GM23338 (cell line): ENCODE data around the gene LSM3. TPM values are rescaled to one million over a fixed set of nuclear protein-coding genes. Genes with fewer than 3 reads are reported as not detected.

Source experiments
- ATAC-seq: fragments of 200-7000 bp; cut with Tn5 transposase; 3 replicates; pipeline ENCODE4 v1.9.1; 2020
- DNase-seq: peaks from one replicate; pipeline ENCODE4 v3.0.0-alpha.2; 2015; ENCODE audit warnings: low spot score
- H2AFZ ChIP-seq: fragments of 200-600 bp; sonication (generic); 2 replicates; pipeline ENCODE4 v1.8.0; 2016; ENCODE audit warnings: antibody characterized with exemption, mild to moderate bottlenecking, moderate library complexity
- H3F3A ChIP-seq: fragments of 200-600 bp; sonication (generic); replicated peaks from 2 replicates; pipeline ENCODE4 v1.8.0; 2017; ENCODE audit warnings: antibody characterized with exemption, mixed run types, low read depth
- H3K27ac ChIP-seq: fragments of 200-600 bp; sonication (generic); 2 replicates; pipeline ENCODE4 v1.6.1; 2016; ENCODE audit warnings: low read depth
- H3K27me3 ChIP-seq: fragments of 200-600 bp; sonication (generic); 2 replicates; pipeline ENCODE4 v1.8.0; 2016; ENCODE audit warnings: mild to moderate bottlenecking, mixed run types, moderate library complexity; ENCODE audit not compliant: insufficient read depth
- H3K36me3 ChIP-seq: fragments of 200-600 bp; sonication (generic); 2 replicates; pipeline ENCODE4 v1.8.0; 2016; ENCODE audit warnings: mild to moderate bottlenecking; ENCODE audit not compliant: insufficient read depth
- H3K4me1 ChIP-seq: fragments of 200-600 bp; sonication (generic); 2 replicates; pipeline ENCODE4 v1.8.0; 2016; ENCODE audit warnings: mild to moderate bottlenecking, moderate library complexity; ENCODE audit not compliant: insufficient read depth
- H3K4me2 ChIP-seq: fragments of 200-600 bp; sonication (generic); 2 replicates; pipeline ENCODE4 v1.7.1; 2017; ENCODE audit warnings: mixed run types
- H3K4me3 ChIP-seq: fragments of 200-600 bp; sonication (generic); 2 replicates; pipeline ENCODE4 v1.6.1; 2016; ENCODE audit warnings: mixed run types
- H3K79me2 ChIP-seq: fragments of 200-600 bp; sonication (generic); replicated peaks from 2 replicates; pipeline ENCODE4 v1.8.0; 2017; ENCODE audit warnings: mild to moderate bottlenecking; ENCODE audit not compliant: insufficient read depth
- H3K9me2 ChIP-seq: fragments of 200-600 bp; sonication (generic); 2 replicates; pipeline ENCODE4 v1.8.0; 2017; ENCODE audit not compliant: insufficient read depth
- H4K20me1 ChIP-seq: fragments of 200-600 bp; sonication (generic); replicated peaks from 2 replicates; pipeline ENCODE4 v1.8.0; 2017; ENCODE audit warnings: mild to moderate bottlenecking; ENCODE audit not compliant: insufficient read depth
- H3K27ac Mint-ChIP-seq: 2 replicates; pipeline ENCODE4 v1.8.0; 2020; ENCODE audit warnings: inconsistent platforms, mild to moderate bottlenecking, moderate library complexity, mixed read lengths
- H3K27me3 Mint-ChIP-seq: 3 replicates; pipeline ENCODE4 v1.8.0; 2022; ENCODE audit warnings: low read depth, mild to moderate bottlenecking, moderate library complexity, mixed read lengths, inconsistent platforms; ENCODE audit not compliant: insufficient read depth, poor library complexity
- H3K36me3 Mint-ChIP-seq: 3 replicates; pipeline ENCODE4 v1.8.0; 2021; ENCODE audit warnings: low read depth, mild to moderate bottlenecking, inconsistent platforms, moderate library complexity, mixed read lengths
- H3K4me1 Mint-ChIP-seq: 3 replicates; pipeline ENCODE4 v1.8.0; 2020; ENCODE audit warnings: mild to moderate bottlenecking, inconsistent platforms, mixed read lengths
- H3K4me3 Mint-ChIP-seq: 3 replicates; pipeline ENCODE4 v1.8.0; 2021; ENCODE audit warnings: moderate library complexity, mild to moderate bottlenecking, inconsistent platforms, mixed read lengths
- H3K9me3 Mint-ChIP-seq: 3 replicates; pipeline ENCODE4 v1.8.0; 2020; ENCODE audit warnings: moderate library complexity, mild to moderate bottlenecking, inconsistent platforms, mixed read lengths
- CREB1 ChIP-seq: fragments of 250-450 bp; sonication (Bioruptor Pico); IDR thresholded peaks from 2 replicates; pipeline ENCODE4 v1.5.0; 2020; ENCODE audit warnings: low read depth, mild to moderate bottlenecking, moderate library complexity
- EZH2 ChIP-seq: fragments of 200-600 bp; sonication (generic); IDR thresholded peaks from one replicate; pipeline ENCODE4 v1.8.0; 2017; ENCODE audit warnings: antibody characterized with exemption, mild to moderate bottlenecking, low read depth; ENCODE audit not compliant: unreplicated experiment
- EZH2phosphoT487 ChIP-seq: fragments of 200-600 bp; sonication (generic); IDR thresholded peaks from one replicate; pipeline ENCODE4 v1.8.1; 2018; ENCODE audit warnings: antibody characterized with exemption; ENCODE audit not compliant: unreplicated experiment
- JUNB ChIP-seq: IDR thresholded peaks from one replicate; pipeline ENCODE4 v1.6.1; 2016; ENCODE audit warnings: antibody characterized with exemption; ENCODE audit not compliant: unreplicated experiment
- NANOG ChIP-seq: IDR thresholded peaks from 2 replicates; pipeline ENCODE4 v1.6.1; 2016; ENCODE audit warnings: antibody characterized with exemption, borderline replicate concordance
- POLR2AphosphoS5 ChIP-seq: IDR thresholded peaks from 2 replicates; pipeline ENCODE4 v1.6.1; 2016; ENCODE audit warnings: antibody characterized with exemption, low read depth
- STAT1 ChIP-seq: IDR thresholded peaks from one replicate; pipeline ENCODE4 v1.6.1; 2016; ENCODE audit warnings: antibody characterized with exemption; ENCODE audit not compliant: unreplicated experiment
- ZNF331 ChIP-seq: fragments of 250-450 bp; sonication (Bioruptor Pico); IDR thresholded peaks from 2 replicates; pipeline ENCODE4 v1.5.0; 2020; ENCODE audit warnings: low read depth, mild to moderate bottlenecking, moderate library complexity
- polyA plus RNA-seq: library from polyadenylated mRNA; unstranded; fragments of >200 nt; fragmentation: Nextera tagmentation; extraction: Ambion mirVana; gene quantifications from 2 replicates; pipeline ENCODE4 v1.2.1, GENCODE V29; 2016
- total RNA-seq: library from RNA; depleted of rRNA; stranded (reverse); fragments of >200 nt; shearing (Covaris generic); gene quantifications from 2 replicates; pipeline ENCODE4 v1.2.3, GENCODE V29; 2014
- TF ChIP-seq, protein P1 (sequence below): fragments of 250-450 bp; sonication (Bioruptor Pico); IDR thresholded peaks from 2 replicates; pipeline ENCODE4 v1.5.0; 2020; ENCODE audit warnings: mild to moderate bottlenecking, moderate library complexity
- TF ChIP-seq, protein P2 (sequence below), 2 experiments: fragments of 200-600 bp in 1 of 2; sonication (generic) in 1 of 2; conservative IDR thresholded peaks; 2 replicates each; pipeline versions ENCODE4 v1.5.1 to v1.6.1; 2016 to 2017; ENCODE audit warnings: antibody characterized with exemption in 2 of 2, low read depth in 2 of 2, mild to moderate bottlenecking in 2 of 2, moderate library complexity in 1 of 2

The LSM3 gene
- total and polyA plus RNA-seq, 2 experiments from 2014 or later: 20.1 to 71.5 TPM

DNA sequence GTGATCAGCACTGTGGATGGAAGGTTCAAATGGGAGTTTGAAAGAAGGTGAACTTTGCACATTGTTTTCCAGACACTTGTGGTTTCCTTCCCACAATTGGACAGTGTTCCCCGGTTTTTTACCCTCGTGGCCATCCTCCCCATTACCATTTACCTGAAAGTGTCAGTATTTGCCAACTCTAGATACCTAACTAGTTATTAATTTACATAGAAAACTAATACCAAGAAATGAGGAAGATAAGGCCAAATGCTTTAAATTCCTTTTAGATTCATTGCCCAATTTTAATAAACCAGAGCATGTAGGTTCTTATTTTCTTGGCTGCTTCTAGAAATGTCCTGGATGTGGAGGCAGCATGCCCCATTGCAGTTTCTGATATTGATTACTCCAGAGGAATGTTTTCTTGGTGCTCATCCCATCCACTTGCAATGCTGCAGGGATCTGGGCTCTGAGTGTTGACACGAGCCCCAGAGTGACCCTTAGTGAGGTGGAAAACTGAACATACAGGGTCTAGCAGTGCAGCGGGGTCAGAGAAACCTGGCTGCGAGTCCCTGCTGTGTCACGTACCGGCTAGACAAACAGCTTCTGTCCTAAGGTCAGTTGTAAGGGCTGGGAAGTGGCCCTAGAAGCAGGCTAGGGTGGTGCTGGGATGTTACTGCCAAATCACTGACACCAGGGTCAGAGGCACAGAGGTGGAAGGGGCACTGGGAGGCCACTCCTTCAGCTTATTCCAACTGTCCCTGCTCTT is 23.5 kb downstream of the LSM3 start:
- H3K9me2 ChIP-seq: no peaks in the 10 kb centered on the region
- peaks cover 2% of the 10 kb centered on the region; the same call in 1 of the 3 replicates for H3K4me1 Mint-ChIP-seq

More for the DNA sequence above, 23.5 kb downstream of the LSM3 start:
- H4K20me1 ChIP-seq: no peaks in the 10 kb centered on the region
- DNase-seq (no peak), ATAC-seq (no peak)
- no peaks in the 10 kb centered on the region for H3K27me3 ChIP-seq
- no peak overlapping the region for H3K4me2 ChIP-seq
- Mint-ChIP-seq H3K27ac (no peak overlapping the region), H3K4me3 (no peak overlapping the region), H3K36me3 (peaks cover 21% of the 10 kb centered on the region), H3K27me3 (peaks cover 8% of the 10 kb centered on the region), H3K9me3 (no peaks in the 10 kb centered on the region)
- peaks cover 6% of the 10 kb centered on the region; the same call in 1 of the 2 replicates for H3K36me3 ChIP-seq
- no peaks in the 10 kb centered on the region for H3K4me1 ChIP-seq
- TF ChIP-seq POLR2AphosphoS5: no peak
- TF ChIP-seq ZNF331 (CRISPR knock-in tag): no peak
- TF ChIP-seq CREB1 (CRISPR knock-in tag): no peak
- TF ChIP-seq STAT1: no peak
- TF ChIP-seq, protein P1, sequence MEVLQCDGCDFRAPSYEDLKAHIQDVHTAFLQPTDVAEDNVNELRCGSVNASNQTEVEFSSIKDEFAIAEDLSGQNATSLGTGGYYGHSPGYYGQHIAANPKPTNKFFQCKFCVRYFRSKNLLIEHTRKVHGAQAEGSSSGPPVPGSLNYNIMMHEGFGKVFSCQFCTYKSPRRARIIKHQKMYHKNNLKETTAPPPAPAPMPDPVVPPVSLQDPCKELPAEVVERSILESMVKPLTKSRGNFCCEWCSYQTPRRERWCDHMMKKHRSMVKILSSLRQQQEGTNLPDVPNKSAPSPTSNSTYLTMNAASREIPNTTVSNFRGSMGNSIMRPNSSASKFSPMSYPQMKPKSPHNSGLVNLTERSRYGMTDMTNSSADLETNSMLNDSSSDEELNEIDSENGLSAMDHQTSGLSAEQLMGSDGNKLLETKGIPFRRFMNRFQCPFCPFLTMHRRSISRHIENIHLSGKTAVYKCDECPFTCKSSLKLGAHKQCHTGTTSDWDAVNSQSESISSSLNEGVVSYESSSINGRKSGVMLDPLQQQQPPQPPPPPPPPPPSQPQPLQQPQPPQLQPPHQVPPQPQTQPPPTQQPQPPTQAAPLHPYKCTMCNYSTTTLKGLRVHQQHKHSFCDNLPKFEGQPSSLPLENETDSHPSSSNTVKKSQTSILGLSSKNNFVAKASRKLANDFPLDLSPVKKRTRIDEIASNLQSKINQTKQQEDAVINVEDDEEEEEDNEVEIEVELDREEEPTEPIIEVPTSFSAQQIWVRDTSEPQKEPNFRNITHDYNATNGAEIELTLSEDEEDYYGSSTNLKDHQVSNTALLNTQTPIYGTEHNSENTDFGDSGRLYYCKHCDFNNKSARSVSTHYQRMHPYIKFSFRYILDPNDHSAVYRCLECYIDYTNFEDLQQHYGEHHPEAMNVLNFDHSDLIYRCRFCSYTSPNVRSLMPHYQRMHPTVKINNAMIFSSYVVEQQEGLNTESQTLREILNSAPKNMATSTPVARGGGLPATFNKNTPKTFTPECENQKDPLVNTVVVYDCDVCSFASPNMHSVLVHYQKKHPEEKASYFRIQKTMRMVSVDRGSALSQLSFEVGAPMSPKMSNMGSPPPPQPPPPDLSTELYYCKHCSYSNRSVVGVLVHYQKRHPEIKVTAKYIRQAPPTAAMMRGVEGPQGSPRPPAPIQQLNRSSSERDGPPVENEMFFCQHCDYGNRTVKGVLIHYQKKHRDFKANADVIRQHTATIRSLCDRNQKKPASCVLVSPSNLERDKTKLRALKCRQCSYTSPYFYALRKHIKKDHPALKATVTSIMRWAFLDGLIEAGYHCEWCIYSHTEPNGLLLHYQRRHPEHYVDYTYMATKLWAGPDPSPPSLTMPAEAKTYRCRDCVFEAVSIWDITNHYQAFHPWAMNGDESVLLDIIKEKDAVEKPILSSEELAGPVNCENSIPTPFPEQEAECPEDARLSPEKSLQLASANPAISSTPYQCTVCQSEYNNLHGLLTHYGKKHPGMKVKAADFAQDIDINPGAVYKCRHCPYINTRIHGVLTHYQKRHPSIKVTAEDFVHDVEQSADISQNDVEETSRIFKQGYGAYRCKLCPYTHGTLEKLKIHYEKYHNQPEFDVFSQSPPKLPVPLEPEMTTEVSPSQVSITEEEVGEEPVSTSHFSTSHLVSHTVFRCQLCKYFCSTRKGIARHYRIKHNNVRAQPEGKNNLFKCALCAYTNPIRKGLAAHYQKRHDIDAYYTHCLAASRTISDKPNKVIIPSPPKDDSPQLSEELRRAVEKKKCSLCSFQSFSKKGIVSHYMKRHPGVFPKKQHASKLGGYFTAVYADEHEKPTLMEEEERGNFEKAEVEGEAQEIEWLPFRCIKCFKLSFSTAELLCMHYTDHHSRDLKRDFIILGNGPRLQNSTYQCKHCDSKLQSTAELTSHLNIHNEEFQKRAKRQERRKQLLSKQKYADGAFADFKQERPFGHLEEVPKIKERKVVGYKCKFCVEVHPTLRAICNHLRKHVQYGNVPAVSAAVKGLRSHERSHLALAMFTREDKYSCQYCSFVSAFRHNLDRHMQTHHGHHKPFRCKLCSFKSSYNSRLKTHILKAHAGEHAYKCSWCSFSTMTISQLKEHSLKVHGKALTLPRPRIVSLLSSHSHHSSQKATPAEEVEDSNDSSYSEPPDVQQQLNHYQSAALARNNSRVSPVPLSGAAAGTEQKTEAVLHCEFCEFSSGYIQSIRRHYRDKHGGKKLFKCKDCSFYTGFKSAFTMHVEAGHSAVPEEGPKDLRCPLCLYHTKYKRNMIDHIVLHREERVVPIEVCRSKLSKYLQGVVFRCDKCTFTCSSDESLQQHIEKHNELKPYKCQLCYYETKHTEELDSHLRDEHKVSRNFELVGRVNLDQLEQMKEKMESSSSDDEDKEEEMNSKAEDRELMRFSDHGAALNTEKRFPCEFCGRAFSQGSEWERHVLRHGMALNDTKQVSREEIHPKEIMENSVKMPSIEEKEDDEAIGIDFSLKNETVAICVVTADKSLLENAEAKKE (CRISPR knock-in tag): no peak
- TF ChIP-seq EZH2: no peak
- no peak for TF ChIP-seq NANOG
- TF ChIP-seq EZH2phosphoT487: no peak
- no peak for TF ChIP-seq JUNB
- TF ChIP-seq, protein P2, sequence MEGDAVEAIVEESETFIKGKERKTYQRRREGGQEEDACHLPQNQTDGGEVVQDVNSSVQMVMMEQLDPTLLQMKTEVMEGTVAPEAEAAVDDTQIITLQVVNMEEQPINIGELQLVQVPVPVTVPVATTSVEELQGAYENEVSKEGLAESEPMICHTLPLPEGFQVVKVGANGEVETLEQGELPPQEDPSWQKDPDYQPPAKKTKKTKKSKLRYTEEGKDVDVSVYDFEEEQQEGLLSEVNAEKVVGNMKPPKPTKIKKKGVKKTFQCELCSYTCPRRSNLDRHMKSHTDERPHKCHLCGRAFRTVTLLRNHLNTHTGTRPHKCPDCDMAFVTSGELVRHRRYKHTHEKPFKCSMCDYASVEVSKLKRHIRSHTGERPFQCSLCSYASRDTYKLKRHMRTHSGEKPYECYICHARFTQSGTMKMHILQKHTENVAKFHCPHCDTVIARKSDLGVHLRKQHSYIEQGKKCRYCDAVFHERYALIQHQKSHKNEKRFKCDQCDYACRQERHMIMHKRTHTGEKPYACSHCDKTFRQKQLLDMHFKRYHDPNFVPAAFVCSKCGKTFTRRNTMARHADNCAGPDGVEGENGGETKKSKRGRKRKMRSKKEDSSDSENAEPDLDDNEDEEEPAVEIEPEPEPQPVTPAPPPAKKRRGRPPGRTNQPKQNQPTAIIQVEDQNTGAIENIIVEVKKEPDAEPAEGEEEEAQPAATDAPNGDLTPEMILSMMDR (conservative IDR thresholded peaks at IDR 0.05; ENCODE audit: low read depth in 2 of 2): no peak
- H3F3A ChIP-seq: no peaks in the 10 kb centered on the region
- H3K27ac ChIP-seq: no peak overlapping the region
- no peak overlapping the region for H2AFZ ChIP-seq
- H3K4me3 ChIP-seq: no peak overlapping the region
- H3K79me2 ChIP-seq: 0 out of 2 replicates have a peak, but pooled peaks cover 2% of the 10 kb centered on the region
